GM21447 (cell line): ENCODE measurements around the gene ITGB1.

Experiments used
- ATAC-seq: cut with Tn5 transposase; IDR thresholded peaks from one replicate; pipeline ENCODE4 v1.9.1; 2021; ENCODE audit not compliant: unreplicated experiment

Gene ITGB1

DNA sequence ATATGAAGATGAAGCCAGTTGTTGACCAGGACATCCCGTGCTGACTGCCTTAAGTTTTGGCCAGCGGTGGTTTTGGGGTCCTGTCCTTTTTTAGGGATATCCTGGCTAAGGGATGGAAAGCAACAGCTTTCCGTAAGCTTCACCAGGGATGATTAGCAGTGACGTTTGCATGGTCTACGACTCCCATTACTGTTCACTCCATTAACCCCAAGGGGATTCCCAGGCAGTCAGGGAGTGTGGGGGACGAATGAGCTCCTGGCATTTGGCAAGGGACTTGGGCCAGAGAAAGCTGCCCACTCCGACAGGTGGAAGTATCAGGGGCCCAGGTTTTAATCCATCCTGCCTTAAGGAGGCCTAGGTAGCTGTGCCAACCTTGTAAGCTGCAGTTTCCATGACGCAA is 66.8 kb downstream of the ITGB1 start:
- no peak for ATAC-seq

DNA sequence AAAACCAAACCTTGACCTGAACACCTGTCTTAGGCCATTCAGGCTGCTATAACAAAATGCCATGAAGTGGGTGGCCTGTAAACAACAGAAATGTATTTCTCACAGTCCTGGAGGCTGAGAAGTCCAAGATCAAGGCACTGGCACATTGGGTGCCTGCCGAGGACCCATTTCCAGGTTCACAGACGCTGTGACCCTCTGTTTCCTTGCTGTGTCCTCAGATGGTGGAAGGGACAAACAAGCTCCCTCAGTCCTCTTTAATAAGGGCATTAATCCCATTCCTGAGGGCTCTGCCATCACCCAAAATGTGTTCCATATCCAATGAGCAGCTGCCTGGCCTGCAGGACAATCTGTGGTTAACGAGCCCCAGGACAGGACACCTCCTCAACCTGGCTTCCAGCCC is 67.6 kb downstream of the ITGB1 start:
- ATAC-seq = no peak

- ATAC-seq = no peak
Measured at GRCh38 chr10:32889631-32890212, 68.3 kb downstream of the ITGB1 start.

- ATAC-seq = no peak
Measured at GRCh38 chr10:32888161-32888927, 69.7 kb downstream of the ITGB1 start.

DNA sequence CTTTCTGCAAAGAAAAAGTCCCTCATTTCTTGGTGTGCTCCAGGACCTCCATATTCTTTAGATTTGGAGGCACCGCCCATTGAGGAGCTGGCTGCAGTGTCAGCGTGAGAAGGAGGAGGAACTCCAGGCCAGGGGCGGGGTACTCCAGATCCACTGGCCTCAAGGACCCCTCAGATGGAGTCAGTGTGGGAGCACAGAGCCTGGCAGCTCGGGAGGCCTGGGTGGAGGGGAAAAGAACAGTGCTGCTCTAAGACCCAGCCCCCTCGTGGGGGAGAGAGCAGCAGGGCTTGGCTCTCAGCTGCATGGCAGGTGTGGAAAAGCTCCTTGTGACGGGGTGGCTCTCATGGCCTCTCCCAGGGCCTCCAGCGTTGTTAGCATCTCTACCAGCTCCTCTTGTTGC is 70.5 kb downstream of the ITGB1 start:
- ATAC-seq = no peak

GRCh38 chr10:32882076-32882475 is 76.0 kb downstream of the ITGB1 start:
- no peak for ATAC-seq

DNA sequence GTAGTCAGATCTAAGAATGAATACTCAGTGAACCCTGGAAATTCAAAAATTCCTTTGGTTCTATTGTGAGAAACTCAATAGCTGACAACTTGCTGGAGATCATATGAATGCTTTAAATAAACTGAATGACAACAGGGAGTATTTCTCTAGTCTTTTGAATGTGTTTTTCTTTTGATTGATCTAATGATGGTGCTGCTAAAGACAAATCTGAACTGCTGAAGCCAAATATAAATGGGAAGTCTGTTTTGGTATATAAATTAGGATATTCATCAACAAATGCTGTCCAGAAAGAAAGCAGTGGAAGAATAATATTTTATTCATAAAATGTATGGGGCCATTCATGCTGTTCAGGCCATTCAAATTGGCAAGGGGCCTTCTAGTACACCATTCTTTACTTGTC is 79.4 kb downstream of the ITGB1 start:
- ATAC-seq = no peak

GRCh38 chr10:32877915-32878314 is 80.1 kb downstream of the ITGB1 start:
- ATAC-seq = no peak

DNA sequence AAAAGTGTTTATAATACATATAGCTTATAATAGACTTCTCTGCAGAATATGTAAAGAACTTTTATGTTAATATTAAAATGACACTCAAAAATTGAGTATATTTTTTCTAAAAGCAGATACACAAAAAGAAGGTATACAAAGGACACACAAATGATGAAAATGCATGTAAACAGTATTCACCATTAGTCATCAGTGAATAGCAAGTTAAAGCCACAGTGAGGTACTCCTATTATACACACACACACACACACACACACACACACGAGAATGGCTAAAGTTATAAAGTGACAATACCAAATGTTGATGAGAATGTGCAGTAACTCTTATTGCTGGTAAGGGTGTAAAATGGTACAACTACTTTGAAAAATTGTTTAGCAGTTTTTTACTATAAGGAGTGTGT is 92.9 kb downstream of the ITGB1 start:
- ATAC-seq = no peak

DNA sequence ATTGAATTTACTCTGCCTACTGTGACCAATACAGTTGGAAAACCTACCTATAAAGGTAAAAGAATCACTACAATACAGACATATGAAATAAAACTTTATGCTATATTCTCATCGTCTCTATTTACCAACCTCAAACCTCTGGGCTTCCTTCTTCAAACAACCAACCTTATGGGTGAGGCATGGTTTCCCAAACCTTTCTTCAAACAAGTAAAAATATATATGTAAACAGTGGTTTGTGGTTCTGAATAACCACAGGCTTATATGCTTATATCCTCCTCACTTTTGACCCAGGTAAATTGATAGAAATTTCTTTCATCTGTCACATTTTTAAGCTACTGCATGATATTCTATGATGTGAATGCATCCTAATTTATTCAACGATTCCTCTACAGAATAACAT is 103.6 kb downstream of the ITGB1 start:
- no peak for ATAC-seq

- no peak for ATAC-seq
Measured at GRCh38 chr10:32851301-32851700, 106.7 kb downstream of the ITGB1 start.
